Measurements from ENCODE around the gene RTN4RL1.

DNA sequence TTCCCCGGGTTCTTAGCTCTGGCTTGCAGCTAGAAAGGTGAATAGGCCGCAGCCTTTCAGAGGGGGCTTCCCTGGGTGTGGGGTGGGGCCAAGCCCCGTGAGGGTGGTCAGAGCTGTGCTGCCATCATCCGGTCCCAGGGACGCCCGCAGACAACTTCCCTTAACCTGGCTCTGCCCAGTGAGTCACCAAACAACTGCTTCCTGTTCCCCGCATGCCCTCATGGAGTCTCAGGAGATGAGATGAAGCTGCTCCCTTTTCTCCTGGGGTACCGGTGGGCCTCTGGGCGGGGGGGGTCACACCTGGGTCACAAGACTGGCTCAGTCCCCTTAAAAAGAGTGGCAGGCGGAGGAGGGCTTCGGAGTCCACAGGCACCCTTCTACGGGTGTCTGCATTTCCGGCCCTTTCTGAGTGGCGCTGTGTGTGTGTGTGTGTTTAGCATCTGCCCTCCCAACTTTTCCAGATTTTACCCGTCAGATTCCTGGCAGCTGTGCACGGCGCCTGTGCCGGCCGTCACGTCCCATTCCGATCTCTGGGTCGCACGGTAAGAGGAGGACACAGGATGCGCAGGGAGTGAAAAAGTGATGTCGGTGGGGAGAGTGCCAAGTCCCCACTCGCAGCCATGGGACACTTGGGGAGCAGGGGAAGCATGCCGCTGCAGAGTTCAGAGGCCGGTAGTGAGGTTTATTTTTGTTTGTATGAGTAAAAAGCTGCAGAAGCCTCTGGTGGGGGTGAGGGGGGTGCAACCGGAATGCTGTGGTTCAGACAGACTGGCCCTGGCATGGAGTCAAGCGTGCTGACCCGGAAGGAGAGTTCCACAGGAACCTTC lies 46.5 kb upstream of the RTN4RL1 start:
- TF ChIP-seq, protein P1, sequence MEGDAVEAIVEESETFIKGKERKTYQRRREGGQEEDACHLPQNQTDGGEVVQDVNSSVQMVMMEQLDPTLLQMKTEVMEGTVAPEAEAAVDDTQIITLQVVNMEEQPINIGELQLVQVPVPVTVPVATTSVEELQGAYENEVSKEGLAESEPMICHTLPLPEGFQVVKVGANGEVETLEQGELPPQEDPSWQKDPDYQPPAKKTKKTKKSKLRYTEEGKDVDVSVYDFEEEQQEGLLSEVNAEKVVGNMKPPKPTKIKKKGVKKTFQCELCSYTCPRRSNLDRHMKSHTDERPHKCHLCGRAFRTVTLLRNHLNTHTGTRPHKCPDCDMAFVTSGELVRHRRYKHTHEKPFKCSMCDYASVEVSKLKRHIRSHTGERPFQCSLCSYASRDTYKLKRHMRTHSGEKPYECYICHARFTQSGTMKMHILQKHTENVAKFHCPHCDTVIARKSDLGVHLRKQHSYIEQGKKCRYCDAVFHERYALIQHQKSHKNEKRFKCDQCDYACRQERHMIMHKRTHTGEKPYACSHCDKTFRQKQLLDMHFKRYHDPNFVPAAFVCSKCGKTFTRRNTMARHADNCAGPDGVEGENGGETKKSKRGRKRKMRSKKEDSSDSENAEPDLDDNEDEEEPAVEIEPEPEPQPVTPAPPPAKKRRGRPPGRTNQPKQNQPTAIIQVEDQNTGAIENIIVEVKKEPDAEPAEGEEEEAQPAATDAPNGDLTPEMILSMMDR (conservative IDR thresholded peaks at IDR 0.05; ENCODE audit: low read length): no peak
- no peak for TF ChIP-seq EZH2phosphoT487 (IDR thresholded peaks at IDR 0.05; ENCODE audit: borderline replicate concordance)

Data from Loucy (cell line).